H1 (cell line): Measurements from ENCODE around the gene UBN2. TPM values are rescaled to one million over a fixed set of nuclear protein-coding genes. Genes with fewer than 3 reads are reported as not detected.

Experiments
- CTCF ChIA-PET: fragments of 300-600 bp; sonication (Branson Sonifier 250); formaldehyde crosslinking; loops from one replicate; lab custom pipeline; 2021; ENCODE audit not compliant: partially characterized antibody; lab: Charles Lee
- POLR2A ChIA-PET: fragments of 300-600 bp; sonication (Branson Sonifier 250); formaldehyde crosslinking; loops from one replicate; lab custom pipeline; 2021; ENCODE audit warnings: inconsistent platforms; ENCODE audit not compliant: partially characterized antibody; lab: Charles Lee
- DNase-seq, 2 experiments: peaks; one replicate each; pipeline versions ENCODE4 v3.0.0 to v3.0.0-alpha.2; 2010 to 2022; ENCODE audit warnings: low spot score in 2 of 2, low read depth in 1 of 2, mixed read lengths in 1 of 2
- FAIRE-seq: peaks from 2 replicates; lab custom pipeline; 2011; peaks lifted over from hg19 to GRCh38; lab: Jason Lieb, UNC
- H2AFZ ChIP-seq: 2 replicates; pipeline ENCODE4 v1.8.1; 2012; ENCODE audit warnings: low read length, inconsistent platforms
- H2AK5ac ChIP-seq: 2 replicates; pipeline ENCODE4 v1.6.1; 2013; ENCODE audit warnings: low read depth, low read length
- H2BK120ac ChIP-seq: replicated peaks from 2 replicates; pipeline ENCODE3; 2013; ENCODE audit warnings: low read depth, low read length, inconsistent platforms
- H2BK12ac ChIP-seq: 2 replicates; pipeline ENCODE4 v1.6.1; 2013; ENCODE audit warnings: low read depth, low read length
- H2BK15ac ChIP-seq: 2 replicates; pipeline ENCODE4 v1.6.1; 2013; ENCODE audit warnings: low read length
- H2BK20ac ChIP-seq: 2 replicates; pipeline ENCODE4 v1.6.1; 2013; ENCODE audit warnings: low read length
- H2BK5ac ChIP-seq: 2 replicates; pipeline ENCODE4 v1.6.1; 2013; ENCODE audit warnings: low read depth, low read length
- H3K14ac ChIP-seq: 2 replicates; pipeline ENCODE4 v1.6.1; 2013; ENCODE audit warnings: inconsistent platforms; ENCODE audit not compliant: insufficient read length
- H3K18ac ChIP-seq: 2 replicates; pipeline ENCODE4 v1.6.1; 2013; ENCODE audit warnings: low read length; ENCODE audit errors: extremely low read depth
- H3K23ac ChIP-seq: 2 replicates; pipeline ENCODE4 v1.6.1; 2013; ENCODE audit warnings: inconsistent platforms; ENCODE audit not compliant: insufficient read length
- H3K23me2 ChIP-seq: 2 replicates; pipeline ENCODE4 v1.6.1; 2013; ENCODE audit warnings: low read depth, low read length
- H3K27ac ChIP-seq: 2 replicates; pipeline ENCODE4 v1.6.1; 2011; ENCODE audit warnings: low read depth, low read length, inconsistent platforms
- H3K27me3 ChIP-seq, 4 experiments: replicated peaks in 1 of 4; 1 replicate in 1 of 4; 2 replicates in 3 of 4; pipeline versions ENCODE4 v1.6.1 to v1.8.1; 2011 to 2013; ENCODE audit warnings: low read length in 3 of 4, mild to moderate bottlenecking in 3 of 4, inconsistent platforms in 2 of 4, mixed read lengths in 2 of 4, moderate library complexity in 1 of 4; ENCODE audit not compliant: control insufficient read depth in 3 of 4, insufficient read depth in 3 of 4; ENCODE audit errors: extremely low read depth in 1 of 4
- H3K36me3 ChIP-seq, 4 experiments: 2 replicates each; pipeline versions ENCODE4 v1.6.1 to v1.8.1; 2011 to 2013; ENCODE audit warnings: mild to moderate bottlenecking in 4 of 4, low read length in 3 of 4, moderate library complexity in 2 of 4, control low read depth in 1 of 4, inconsistent platforms in 1 of 4; ENCODE audit not compliant: insufficient read depth in 4 of 4, control insufficient read depth in 2 of 4
- H3K4ac ChIP-seq: replicated peaks from 2 replicates; pipeline ENCODE3; 2013; ENCODE audit warnings: low read length, low read depth, mixed read lengths, inconsistent platforms; ENCODE audit not compliant: insufficient read length
- H3K4me1 ChIP-seq, 4 experiments: replicated peaks in 1 of 4; 1 replicate in 1 of 4; 2 replicates in 3 of 4; pipeline versions ENCODE4 v1.6.1 to v1.8.1; 2011 to 2013; ENCODE audit warnings: low read length in 3 of 4, inconsistent platforms in 2 of 4, mixed read lengths in 1 of 4; ENCODE audit not compliant: insufficient read depth in 4 of 4, control insufficient read depth in 3 of 4
- H3K4me2 ChIP-seq, 2 experiments: 2 replicates each; pipeline versions ENCODE4 v1.6.1 to v1.8.1; 2011 to 2013; ENCODE audit warnings: low read depth in 2 of 2, low read length in 2 of 2, control low read depth in 1 of 2, inconsistent platforms in 1 of 2, mild to moderate bottlenecking in 1 of 2; ENCODE audit not compliant: insufficient read depth in 1 of 2
- H3K4me3 ChIP-seq, 4 experiments: fragments of 200-600, 300-600 bp in 1 of 4; sonication (generic), shearing (Covaris generic), sonication (Bioruptor Twin) in 1 of 4; 2 replicates each; pipeline versions ENCODE4 v1.5.1 to v1.8.1; 2011 to 2016; ENCODE audit warnings: low read length in 4 of 4, low read depth in 3 of 4, control low read depth in 2 of 4, inconsistent platforms in 2 of 4, mild to moderate bottlenecking in 2 of 4, mixed read lengths in 1 of 4, moderate library complexity in 1 of 4; ENCODE audit not compliant: insufficient read depth in 2 of 4; ENCODE audit errors: extremely low read depth in 1 of 4
- H3K56ac ChIP-seq: replicated peaks from 2 replicates; pipeline ENCODE3; 2013; ENCODE audit warnings: low read depth, mild to moderate bottlenecking, mixed read lengths, low read length, inconsistent platforms; ENCODE audit not compliant: insufficient read length
- H3K79me1 ChIP-seq: 2 replicates; pipeline ENCODE4 v1.6.1; 2013; ENCODE audit warnings: low read depth, low read length, control low read depth
- H3K79me2 ChIP-seq, 2 experiments: 2 replicates each; pipeline versions ENCODE4 v1.6.1 to v1.8.1; 2012 to 2013; ENCODE audit warnings: low read length in 2 of 2, mild to moderate bottlenecking in 2 of 2, inconsistent platforms in 1 of 2; ENCODE audit not compliant: insufficient read depth in 2 of 2, control insufficient read depth in 1 of 2
- H3K9ac ChIP-seq, 4 experiments: replicated peaks in 1 of 4; 1 replicate in 1 of 4; 2 replicates in 3 of 4; pipeline versions ENCODE4 v1.6.1 to v1.8.1; 2011 to 2013; ENCODE audit warnings: low read depth in 3 of 4, low read length in 3 of 4, control low read depth in 2 of 4, mild to moderate bottlenecking in 2 of 4, moderate library complexity in 2 of 4, inconsistent platforms in 1 of 4; ENCODE audit errors: extremely low read depth in 1 of 4
- H3K9me3 ChIP-seq, 2 experiments: 2 replicates each; pipeline versions ENCODE4 v1.6.1 to v1.8.1; 2012 to 2013; ENCODE audit warnings: mild to moderate bottlenecking in 2 of 2, moderate library complexity in 2 of 2, control low read depth in 1 of 2, inconsistent platforms in 1 of 2, low read depth in 1 of 2, low read length in 1 of 2, mixed read lengths in 1 of 2; ENCODE audit not compliant: insufficient read depth in 2 of 2
- H4K20me1 ChIP-seq, 2 experiments: replicated peaks in 1 of 2; 2 replicates each; pipeline versions ENCODE3 to v1.8.1; 2011 to 2013; ENCODE audit warnings: inconsistent platforms in 2 of 2, low read length in 2 of 2, mild to moderate bottlenecking in 1 of 2; ENCODE audit not compliant: insufficient read depth in 2 of 2, control insufficient read depth in 1 of 2
- H4K5ac ChIP-seq: 2 replicates; pipeline ENCODE4 v1.6.1; 2013; ENCODE audit warnings: low read length, low read depth, mixed read lengths, inconsistent platforms; ENCODE audit not compliant: insufficient read length
- H4K8ac ChIP-seq: 2 replicates; pipeline ENCODE4 v1.8.0; 2013; ENCODE audit warnings: mild to moderate bottlenecking, moderate library complexity, low read length, inconsistent platforms; ENCODE audit not compliant: insufficient read depth; ENCODE audit errors: extremely low read depth
- H4K91ac ChIP-seq: replicated peaks from 2 replicates; pipeline ENCODE3; 2013; ENCODE audit warnings: low read length, mixed read lengths, inconsistent platforms; ENCODE audit not compliant: insufficient read length
- ASH2L ChIP-seq: fragments of 200-600, 300-600 bp; sonication (generic); IDR thresholded peaks from one replicate; pipeline ENCODE4 v1.7.1; 2017; ENCODE audit warnings: low read length
- ATF3 ChIP-seq: IDR thresholded peaks from 2 replicates; pipeline ENCODE4 v1.6.1; 2011; ENCODE audit warnings: low read depth, mild to moderate bottlenecking, low read length; ENCODE audit not compliant: insufficient read depth
- CBX8 ChIP-seq: fragments of 300-800, 300-1000 bp; sonication (generic); IDR thresholded peaks from 2 replicates; pipeline ENCODE4 v1.7.1; 2016; ENCODE audit warnings: low read depth, low read length, borderline replicate concordance
- CHD1 ChIP-seq: IDR thresholded peaks from 2 replicates; pipeline ENCODE4 v1.6.1; 2012; ENCODE audit warnings: low read depth, low read length, improper control_type of control experiment
- CTBP2 ChIP-seq: IDR thresholded peaks from 2 replicates; pipeline ENCODE4 v1.7.0; 2011; ENCODE audit warnings: borderline replicate concordance, mild to moderate bottlenecking, moderate library complexity, mixed read lengths, low read length; ENCODE audit not compliant: insufficient read depth, insufficient read length
- GTF2F1 ChIP-seq: IDR thresholded peaks from 2 replicates; pipeline ENCODE4 v1.6.1; 2012; ENCODE audit warnings: low read depth, low read length, improper control_type of control experiment, borderline replicate concordance
- KDM4A ChIP-seq: IDR thresholded peaks from one replicate; pipeline ENCODE4 v1.7.1; 2012; ENCODE audit warnings: low read depth, mild to moderate bottlenecking, moderate library complexity, low read length, inconsistent platforms; ENCODE audit not compliant: severe bottlenecking
- TCF12 ChIP-seq: IDR thresholded peaks from 2 replicates; pipeline ENCODE4 v1.6.1; 2011; ENCODE audit warnings: low read depth, mild to moderate bottlenecking, low read length
- YY1 ChIP-seq: IDR thresholded peaks from 2 replicates; pipeline ENCODE4 v1.6.1; 2011; ENCODE audit warnings: low read depth, mild to moderate bottlenecking, low read length
- WGBS, 2 experiments: shearing (Covaris generic) in 1 of 2; methylation state at CpG; one replicate each; pipeline versions ENCODE4 v1.1.6 to v1.1.7; 2013 to 2015; ENCODE audit warnings: low lambda C conversion rate in 2 of 2, mixed read lengths in 2 of 2, inconsistent platforms in 1 of 2, low coverage in 1 of 2, missing lambda C conversion rate in 1 of 2; ENCODE audit not compliant: insufficient replicate concordance in 2 of 2, insufficient coverage in 1 of 2, insufficient read length in 1 of 2; ENCODE audit errors: extremely low coverage in 1 of 2, missing lambda C conversion rate in 1 of 2; 5-methylcytosine and 5-hydroxymethylcytosine counted together
- polyA plus RNA-seq, 7 experiments: library from polyadenylated mRNA; depleted of rRNA in 3 of 7; stranded (reverse) in 5 of 7; unstranded in 2 of 7; fragments of >200 nt in 5 of 7; fragments of 200-250 nt in 2 of 7; gene quantifications; 1 replicate in 5 of 7; 2 replicates in 1 of 7; 4 replicates in 1 of 7; pipeline versions ENCODE4 v1.2.1 to v1.2.3, GENCODE V29; 2011 to 2013; ENCODE audit warnings: missing spikeins in 2 of 7, mixed read lengths in 2 of 7
- total RNA-seq: library from RNA; stranded (reverse); fragmentation: NEBNext Ultra II Directional; extraction: Animal tissue kit (Norgen Biotek cat#: 25700); gene quantifications from 2 replicates; pipeline ENCODE4 v1.2.1, GENCODE V29; 2021

UBN2 gene
- total and polyA plus RNA-seq, 2 of the 8 experiments (the other 6 are each of a cell fraction or from before 2014, with no cell fraction given): 4.1 to 39.6 TPM

GRCh38 chr7:139246494-139246893 lies 15.5 kb downstream of the UBN2 start:
- DNase-seq: no peak
- H2BK5ac ChIP-seq: no peak overlapping the region
- ChIA-PET CTCF (interaction anchor here (0.6 kb wide), 1 partner anchor 180 kb away, joined by 3 read pairs; no protein-coding TSS in a partner anchor), POLR2A (no interaction called here)
- no peaks in the 10 kb centered on the region for H3K27me3 ChIP-seq
- no peak overlapping the region for H3K23ac ChIP-seq
- no peak overlapping the region for H2BK12ac ChIP-seq
- peaks cover 0 to 40% (median 26%) of the 10 kb centered on the region in 4 experiments; a peak in 5 of 8 replicates for H3K36me3 ChIP-seq
- no peak overlapping the region for H3K4ac ChIP-seq
- H4K20me1 ChIP-seq: no peaks in the 10 kb centered on the region
- H4K91ac ChIP-seq: no peak overlapping the region
- H2BK120ac ChIP-seq: no peak overlapping the region
- no peak overlapping the region for H4K5ac ChIP-seq
- H3K4me3 ChIP-seq: no peak overlapping the region
- no peak overlapping the region for H2AFZ ChIP-seq
- H3K23me2 ChIP-seq: no peaks in the 10 kb centered on the region
- no peak overlapping the region for H3K4me2 ChIP-seq
- H3K79me2 ChIP-seq: no peaks in the 10 kb centered on the region
- H2AK5ac ChIP-seq: no peak overlapping the region
- FAIRE-seq: no peak
- no peak overlapping the region for H2BK15ac ChIP-seq
- no peak overlapping the region for H3K14ac ChIP-seq
- WGBS, 2 experiments: 94% methylated on average over 5 of the region's 5 CpGs; no CpG with 5 or more reads in 1 of the 2 experiments
- H3K9ac ChIP-seq: no peak overlapping the region
- no peak overlapping the region for H3K56ac ChIP-seq
- no peaks in the 10 kb centered on the region for H3K9me3 ChIP-seq
- no peaks in the 10 kb centered on the region for H3K79me1 ChIP-seq
- H4K8ac ChIP-seq: no peak overlapping the region
- TF ChIP-seq CBX8 (no peak), ATF3 (no peak), CTBP2 (no peak), ASH2L (no peak), YY1 (no peak), GTF2F1 (no peak), KDM4A (no peak), CHD1 (no peak), TCF12 (no peak)
- no peaks in the 10 kb centered on the region for H3K4me1 ChIP-seq
- H3K18ac ChIP-seq: no peak overlapping the region
- H3K27ac ChIP-seq: no peak overlapping the region
- no peak overlapping the region for H2BK20ac ChIP-seq
